GM12878 (cell line): ENCODE data around the gene KRT31. TPM values are rescaled to one million over a fixed set of nuclear protein-coding genes. Genes with fewer than 3 reads are reported as not detected.
"Not testable (repeated sequence)": the region's sequence is repeated elsewhere in the genome, so short reads cannot be mapped to it uniquely, and the experiment has no call there.

ENCODE experiments used
- ATAC-seq: fragments of 200-7000 bp; cut with Tn5 transposase; 3 replicates; pipeline ENCODE4 v1.9.1; 2020; ENCODE audit warnings: mild to moderate bottlenecking, moderate library complexity
- BruUV-seq: library from RNA; stranded (reverse); fragments of 400-500 nt; replicated peaks from 2 replicates; lab custom pipeline; 2021; lab: Mats Ljungman, UMichigan
- CTCF ChIA-PET: fragments of 300-600 bp; sonication (Branson Sonifier 250); formaldehyde crosslinking; extraction: SDS; loops from one replicate; lab custom pipeline; 2021; ENCODE audit warnings: inconsistent platforms; lab: Yijun Ruan, JAX
- POLR2A ChIA-PET: fragments of 350-600 bp; formaldehyde crosslinking; extraction: SDS; loops from one replicate; lab custom pipeline; 2021; ENCODE audit warnings: inconsistent platforms; lab: Charles Lee
- RAD21 ChIA-PET: fragments of 300-600 bp; sonication (Branson Sonifier 250); formaldehyde crosslinking; loops from one replicate; lab custom pipeline; 2023; ENCODE audit warnings: antibody characterized with exemption; ENCODE audit not compliant: unreplicated experiment; lab: Charles Lee
- SMC1A ChIA-PET: fragments of 300-600 bp; sonication (Branson Sonifier 250); formaldehyde crosslinking; loops from one replicate; lab custom pipeline; 2023; ENCODE audit not compliant: unreplicated experiment, uncharacterized antibody; lab: Charles Lee
- DNase-seq: peaks from one replicate; pipeline ENCODE4 v3.0.0-alpha.2; 2011; ENCODE audit warnings: low read depth, low spot score
- FAIRE-seq: peaks from 3 replicates; lab custom pipeline; 2011; peaks lifted over from hg19 to GRCh38; lab: Jason Lieb, UNC
- H2AFZ ChIP-seq: 2 replicates; pipeline ENCODE4 v1.6.0; 2011; ENCODE audit warnings: low read depth, low read length, control low read depth; ENCODE audit not compliant: control insufficient read depth
- H3K27ac ChIP-seq: 2 replicates; pipeline ENCODE4 v1.5.1; 2011; ENCODE audit warnings: control low read depth; ENCODE audit not compliant: control insufficient read depth, insufficient read depth
- H3K27me3 ChIP-seq, 2 experiments: replicated peaks in 1 of 2; 2 replicates each; pipeline versions ENCODE4 v1.6.0 to v1.6.1; 2011; ENCODE audit warnings: low read length in 1 of 2; ENCODE audit not compliant: control insufficient read depth in 2 of 2, insufficient read depth in 2 of 2
- H3K36me3 ChIP-seq, 2 experiments: 2 replicates each; pipeline ENCODE4 v1.5.1; 2011; ENCODE audit warnings: low read length in 1 of 2; ENCODE audit not compliant: control insufficient read depth in 2 of 2, insufficient read depth in 2 of 2
- H3K4me1 ChIP-seq: 2 replicates; pipeline ENCODE4 v1.6.1; 2011; ENCODE audit warnings: mild to moderate bottlenecking, low read length, moderate library complexity, mixed read lengths; ENCODE audit not compliant: control insufficient read depth, insufficient read depth
- H3K4me2 ChIP-seq: 2 replicates; pipeline ENCODE4 v1.6.0; 2011; ENCODE audit warnings: control low read depth; ENCODE audit not compliant: control insufficient read depth, insufficient read depth
- H3K4me3 ChIP-seq: fragments of 200-600 bp; sonication (generic); 2 replicates; pipeline ENCODE4 v1.5.1; 2016
- H3K79me2 ChIP-seq: 2 replicates; pipeline ENCODE4 v1.6.0; 2011; ENCODE audit warnings: low read length; ENCODE audit not compliant: control insufficient read depth, insufficient read depth
- H3K9ac ChIP-seq: 2 replicates; pipeline ENCODE4 v1.8.0; 2011; ENCODE audit warnings: low read length, control low read depth, mixed read lengths; ENCODE audit not compliant: control insufficient read depth, insufficient read depth
- H3K9me3 ChIP-seq: replicated peaks from 3 replicates; pipeline ENCODE4 v1.5.1; 2011; ENCODE audit warnings: mild to moderate bottlenecking, low read length; ENCODE audit not compliant: control insufficient read depth, insufficient read depth
- H4K20me1 ChIP-seq: 2 replicates; pipeline ENCODE4 v1.6.0; 2011; ENCODE audit not compliant: control insufficient read depth, insufficient read depth
- CBFB ChIP-seq: IDR thresholded peaks from 2 replicates; pipeline ENCODE4 v1.6.1; 2016; ENCODE audit warnings: antibody characterized with exemption, low read depth
- ELK1 ChIP-seq: IDR thresholded peaks from 2 replicates; pipeline ENCODE4 v1.6.1; 2012; ENCODE audit warnings: low read depth, low read length, improper control_type of control experiment
- EP300 ChIP-seq, 2 experiments: fragments of 150-350 bp in 1 of 2; IDR thresholded peaks; 2 replicates each; pipeline ENCODE4 v1.6.1; 2011 to 2012; ENCODE audit warnings: low read depth in 2 of 2, low read length in 2 of 2, borderline replicate concordance in 1 of 2, improper control_type of control experiment in 1 of 2, inconsistent platforms in 1 of 2; ENCODE audit not compliant: control insufficient read depth in 1 of 2
- HCFC1 ChIP-seq: fragments of 150-350 bp; IDR thresholded peaks from 2 replicates; pipeline ENCODE4 v1.6.1; 2014; ENCODE audit warnings: low read length
- IRF3 ChIP-seq: fragments of 450-650 bp; IDR thresholded peaks from 2 replicates; pipeline ENCODE4 v1.6.1; 2014; ENCODE audit warnings: mild to moderate bottlenecking
- JUNB ChIP-seq: IDR thresholded peaks from 2 replicates; pipeline ENCODE4 v1.6.1; 2016; ENCODE audit warnings: antibody characterized with exemption, mild to moderate bottlenecking
- NR2F1 ChIP-seq: fragments of 450-650 bp; conservative IDR thresholded peaks from 2 replicates; pipeline ENCODE4 v1.6.1; 2017; ENCODE audit warnings: mild to moderate bottlenecking
- RB1 ChIP-seq: fragments of 450-650 bp; formaldehyde crosslinking; IDR thresholded peaks from 2 replicates; pipeline ENCODE4 v1.6.1; 2017; ENCODE audit warnings: mild to moderate bottlenecking, borderline replicate concordance
- REST ChIP-seq: IDR thresholded peaks from 2 replicates; pipeline ENCODE4 v1.6.1; 2012; ENCODE audit warnings: mild to moderate bottlenecking, low read depth, low read length
- RUNX3 ChIP-seq: IDR thresholded peaks from 2 replicates; pipeline ENCODE4 v1.6.1; 2012; ENCODE audit warnings: low read length, inconsistent platforms
- SMC3 ChIP-seq: IDR thresholded peaks from 2 replicates; pipeline ENCODE4 v1.6.1; 2011; ENCODE audit warnings: low read length, improper control_type of control experiment, borderline replicate concordance
- STAT3 ChIP-seq: IDR thresholded peaks from 2 replicates; pipeline ENCODE4 v1.6.1; 2011; ENCODE audit warnings: low read depth, low read length, improper control_type of control experiment
- SUPT20H ChIP-seq: IDR thresholded peaks from 2 replicates; pipeline ENCODE4 v1.6.1; 2011; ENCODE audit warnings: low read depth, mild to moderate bottlenecking, low read length, moderate library complexity, borderline replicate concordance; ENCODE audit not compliant: control insufficient read depth
- WGBS: methylation state at CpG from one replicate; pipeline ENCODE4 v1.1.6; 2016; ENCODE audit warnings: low lambda C conversion rate; ENCODE audit not compliant: insufficient replicate concordance, insufficient coverage; ENCODE audit errors: missing lambda C conversion rate; 5-methylcytosine and 5-hydroxymethylcytosine counted together
- in situ Hi-C: fragments of 300-500 bp; cut with MboI; formaldehyde crosslinking; loops from 9 replicates; pipeline ENCODE4 v1.14.3; 2018; ENCODE audit warnings: mixed read lengths
- intact Hi-C: fragments of 100-400 bp; cut with micrococcal nuclease; formaldehyde crosslinking; loops from one replicate; pipeline ENCODE4 v1.14.2; 2022; ENCODE audit not compliant: unreplicated experiment
- polyA plus RNA-seq, 11 experiments: library from polyadenylated mRNA; depleted of rRNA in 4 of 11; unstranded in 6 of 11; stranded (reverse) in 5 of 11; fragments of >200 nt; fragmentation: Nextera tagmentation in 4 of 11; fragmentation: Illumina TruSeq in 1 of 11; extraction: Ambion mirVana in 4 of 11; extraction: Trizol in 1 of 11; gene quantifications; 1 replicate in 1 of 11; 2 replicates in 10 of 11; pipeline versions ENCODE4 v1.2.1 to v1.2.3, GENCODE V29; 2011 to 2016; ENCODE audit warnings: inconsistent platforms in 2 of 11, missing spikeins in 2 of 11, low read depth in 1 of 11
- total RNA-seq, 4 experiments: library from RNA; depleted of rRNA in 3 of 4; stranded (reverse); fragments of >200 nt in 3 of 4; fragmentation: Illumina TruSeq in 1 of 4; extraction: Trizol in 1 of 4; gene quantifications; 2 replicates each; pipeline versions ENCODE4 v1.2.1 to v1.2.3, GENCODE V29; 2013 to 2021

Gene KRT31
- total and polyA plus RNA-seq, 10 of the 15 experiments (the other 5 are each of a cell fraction or from before 2014, with no cell fraction given): not detected

- DNase-seq (no peak), ATAC-seq (no peak), FAIRE-seq (no peak)
- SMC1A ChIA-PET: no interaction called here
- Histone ChIP-seq H3K9ac (no peak within 1 kb of the TSS), H3K4me2 (no peak within 1 kb of the TSS), H3K27me3 (no peaks in the 10 kb centered on the region; a peak in 1 of 4 replicates), H3K79me2 (no peaks in the 10 kb centered on the region), H3K9me3 (no peaks in the 10 kb centered on the region), H3K36me3 (no peaks in the 10 kb centered on the region), H2AFZ (no peak within 1 kb of the TSS), H4K20me1 (no peaks in the 10 kb centered on the region), H3K27ac (no peak within 1 kb of the TSS), H3K4me1 (no peaks in the 10 kb centered on the region), H3K4me3 (no peak within 1 kb of the TSS)
- WGBS: 27% methylated on average over 13 of the region's 13 CpGs
- intact Hi-C loops: no loop called here
- POLR2A ChIA-PET: no interaction called here
- in situ Hi-C loops: no loop called here
- BruUV-seq: no TSS peak
- RAD21 ChIA-PET: no interaction called here
- CTCF ChIA-PET: interaction anchor here (1.2 kb wide), 1 partner anchor 11 kb away, joined by 3 read pairs; no protein-coding TSS in a partner anchor
- no peak for TF ChIP-seq RUNX3
- no peak for TF ChIP-seq NR2F1
- TF ChIP-seq JUNB: no peak
- TF ChIP-seq RB1: no peak
- no peak for TF ChIP-seq SUPT20H
- TF ChIP-seq REST: no peak
- no peak for TF ChIP-seq IRF3
- no peak for TF ChIP-seq CBFB
- no peak for TF ChIP-seq EP300 (IDR thresholded peaks at IDR 0.05; ENCODE audit: borderline replicate concordance in 1 of 2, control insufficient read depth in 1 of 2, low read depth in 2 of 2, low read length in 2 of 2)
- TF ChIP-seq HCFC1: no peak
- TF ChIP-seq ELK1: no peak
- TF ChIP-seq STAT3: no peak
- TF ChIP-seq SMC3: no peak
These were observed 26.8 kb upstream of the KRT31 start, which contains the start of gene KRT37 for GRCh38 chr17:41424111-41424635. TSS of gene KRT37 (minus strand) at chr17:41424585. CDS start at chr17:41424523, 62 bp downstream.

GRCh38 chr17:41422586-41422985, 25.2 kb upstream of the KRT31 start:
- FAIRE-seq, BruUV-seq, RAD21 ChIA-PET, H3K27ac ChIP-seq, H3K4me3 ChIP-seq, H4K20me1 ChIP-seq, H3K79me2 ChIP-seq, H2AFZ ChIP-seq, intact Hi-C loops, CTCF ChIA-PET, in situ Hi-C loops, H3K4me2 ChIP-seq, POLR2A ChIA-PET, H3K27me3 ChIP-seq, H3K9me3 ChIP-seq, H3K36me3 ChIP-seq, ATAC-seq, H3K9ac ChIP-seq, DNase-seq, SMC1A ChIA-PET, H3K4me1 ChIP-seq: not testable (repeated sequence)
- whole genome bisulfite sequencing: 41% methylated on average over 8 of the region's 11 CpGs
